ENCODE results near the gene DENND6A. TPM values are rescaled to one million over a fixed set of nuclear protein-coding genes. Genes with fewer than 3 reads are reported as not detected.

The DENND6A gene
- total and polyA plus RNA-seq, 4 donors = 8.2 to 53.8 (median 18.9) TPM

- H3K4me1 ChIP-seq (ENCODE audit: control insufficient read depth in 5 of 5, insufficient read depth in 5 of 5, low read length in 5 of 5) = peaks cover 0 to 3% (median 0%) of the 10 kb centered on the region in 5 donors
- no peak overlapping the region for H3K9ac ChIP-seq (ENCODE audit: insufficient read depth in 1 of 2, low read length in 2 of 2)
- DNase-seq (peak in 2 of 3 donors; percentile 15 to 53), ATAC-seq (ENCODE audit: insufficient read depth, low FRiP score) (peak; percentile 34)
- no peaks in the 10 kb centered on the region for H3K36me3 ChIP-seq (ENCODE audit: control insufficient read depth in 4 of 4, insufficient read depth in 4 of 4, low read length in 4 of 4)
- no peak overlapping the region for H3K4me3 ChIP-seq
- TF ChIP-seq, protein P1, sequence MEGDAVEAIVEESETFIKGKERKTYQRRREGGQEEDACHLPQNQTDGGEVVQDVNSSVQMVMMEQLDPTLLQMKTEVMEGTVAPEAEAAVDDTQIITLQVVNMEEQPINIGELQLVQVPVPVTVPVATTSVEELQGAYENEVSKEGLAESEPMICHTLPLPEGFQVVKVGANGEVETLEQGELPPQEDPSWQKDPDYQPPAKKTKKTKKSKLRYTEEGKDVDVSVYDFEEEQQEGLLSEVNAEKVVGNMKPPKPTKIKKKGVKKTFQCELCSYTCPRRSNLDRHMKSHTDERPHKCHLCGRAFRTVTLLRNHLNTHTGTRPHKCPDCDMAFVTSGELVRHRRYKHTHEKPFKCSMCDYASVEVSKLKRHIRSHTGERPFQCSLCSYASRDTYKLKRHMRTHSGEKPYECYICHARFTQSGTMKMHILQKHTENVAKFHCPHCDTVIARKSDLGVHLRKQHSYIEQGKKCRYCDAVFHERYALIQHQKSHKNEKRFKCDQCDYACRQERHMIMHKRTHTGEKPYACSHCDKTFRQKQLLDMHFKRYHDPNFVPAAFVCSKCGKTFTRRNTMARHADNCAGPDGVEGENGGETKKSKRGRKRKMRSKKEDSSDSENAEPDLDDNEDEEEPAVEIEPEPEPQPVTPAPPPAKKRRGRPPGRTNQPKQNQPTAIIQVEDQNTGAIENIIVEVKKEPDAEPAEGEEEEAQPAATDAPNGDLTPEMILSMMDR (IDR thresholded peaks at IDR 0.05; ENCODE audit: control extremely low read depth, extremely low read depth) = no peak
- H3K9me3 ChIP-seq (ENCODE audit: control insufficient read depth in 4 of 4, insufficient read depth in 3 of 4, low read length in 3 of 4) = no peaks in the 10 kb centered on the region
- H3K27ac ChIP-seq (ENCODE audit: low read depth in 1 of 2, low read length in 1 of 2) = no peak overlapping the region
- H3K27me3 ChIP-seq (ENCODE audit: control insufficient read depth in 3 of 3, insufficient read depth in 3 of 3, low read length in 2 of 3) = peaks cover 0 to 24% (median 0%) of the 10 kb centered on the region in 3 donors
Observed at GRCh38 chr3:57726397-57726796, 33.5 kb upstream of the DENND6A start.

DNA sequence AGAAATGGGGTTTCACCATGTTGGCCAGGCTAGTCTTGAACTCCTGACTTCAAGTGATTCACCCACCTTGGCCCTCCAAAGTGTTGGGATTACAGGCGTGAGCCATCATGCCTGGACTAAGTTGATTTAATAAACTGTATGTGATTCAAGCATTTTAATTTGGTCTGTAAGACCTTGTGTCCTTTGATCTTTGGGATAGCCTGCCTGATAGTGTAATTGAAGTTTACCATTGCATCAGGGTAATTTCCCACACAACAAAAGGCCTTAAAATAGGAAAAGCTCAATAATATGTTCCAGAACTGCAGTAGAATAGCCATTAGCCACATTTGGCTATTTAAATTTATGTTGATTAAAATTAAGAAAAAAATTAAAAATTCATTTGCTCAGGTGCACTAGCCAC, 25.2 kb upstream of the DENND6A start:
- no peak for DNase-seq

GRCh38 chr3:57717205-57717868, 24.5 kb upstream of the DENND6A start:
- H3K36me3 ChIP-seq (ENCODE audit: control insufficient read depth in 4 of 4, insufficient read depth in 4 of 4, low read length in 4 of 4) = no peaks in the 10 kb centered on the region
- no peak overlapping the region for H3K9ac ChIP-seq (ENCODE audit: insufficient read depth in 1 of 2, low read length in 2 of 2)
- DNase-seq = no peak
- 93 to 94% methylated on average over 6 of the region's 6 CpGs for WGBS, 2 donors
- TF ChIP-seq, protein P1 (IDR thresholded peaks at IDR 0.05; ENCODE audit: control extremely low read depth, extremely low read depth) = no peak
- no peaks in the 10 kb centered on the region for H3K9me3 ChIP-seq (ENCODE audit: control insufficient read depth in 4 of 4, insufficient read depth in 3 of 4, low read length in 3 of 4)
- no peak for ATAC-seq (ENCODE audit: insufficient read depth, low FRiP score)
- peaks cover 0 to 11% (median 0%) of the 10 kb centered on the region in 3 donors for H3K27me3 ChIP-seq (ENCODE audit: control insufficient read depth in 3 of 3, insufficient read depth in 3 of 3, low read length in 2 of 3)
- H3K27ac ChIP-seq (ENCODE audit: low read depth in 1 of 2, low read length in 1 of 2) = no peak overlapping the region
- H3K4me1 ChIP-seq (ENCODE audit: control insufficient read depth in 5 of 5, insufficient read depth in 5 of 5, low read length in 5 of 5) = no peaks in the 10 kb centered on the region
- H3K4me3 ChIP-seq = no peak overlapping the region

More for the DNA sequence above, 25.2 kb upstream of the DENND6A start:
- H3K27me3 ChIP-seq (ENCODE audit: control insufficient read depth in 3 of 3, insufficient read depth in 3 of 3, low read length in 2 of 3) = peaks cover 0 to 14% (median 0%) of the 10 kb centered on the region in 3 donors
- no peak for ATAC-seq (ENCODE audit: insufficient read depth, low FRiP score)
- no peak overlapping the region for H3K9ac ChIP-seq (ENCODE audit: insufficient read depth in 1 of 2, low read length in 2 of 2)
- no peaks in the 10 kb centered on the region for H3K9me3 ChIP-seq (ENCODE audit: control insufficient read depth in 4 of 4, insufficient read depth in 3 of 4, low read length in 3 of 4)
- TF ChIP-seq, protein P1 (IDR thresholded peaks at IDR 0.05; ENCODE audit: control extremely low read depth, extremely low read depth) = no peak
- H3K4me1 ChIP-seq (ENCODE audit: control insufficient read depth in 5 of 5, insufficient read depth in 5 of 5, low read length in 5 of 5) = no peaks in the 10 kb centered on the region
- no peak overlapping the region for H3K4me3 ChIP-seq
- H3K36me3 ChIP-seq (ENCODE audit: control insufficient read depth in 4 of 4, insufficient read depth in 4 of 4, low read length in 4 of 4) = no peaks in the 10 kb centered on the region
- H3K27ac ChIP-seq (ENCODE audit: low read depth in 1 of 2, low read length in 1 of 2) = no peak overlapping the region
- WGBS, 2 donors = 83 to 96% methylated on average over 1 of the region's 1 CpG

- Histone ChIP-seq H3K27ac (ENCODE audit: low read depth in 1 of 2, low read length in 1 of 2) (no peak overlapping the region), H3K4me3 (no peak overlapping the region), H3K36me3 (ENCODE audit: control insufficient read depth in 4 of 4, insufficient read depth in 4 of 4, low read length in 4 of 4) (no peaks in the 10 kb centered on the region), H3K9me3 (ENCODE audit: control insufficient read depth in 4 of 4, insufficient read depth in 3 of 4, low read length in 3 of 4) (no peaks in the 10 kb centered on the region), H3K4me1 (ENCODE audit: control insufficient read depth in 5 of 5, insufficient read depth in 5 of 5, low read length in 5 of 5) (no peaks in the 10 kb centered on the region), H3K27me3 (ENCODE audit: control insufficient read depth in 3 of 3, insufficient read depth in 3 of 3, low read length in 2 of 3) (peaks cover 0 to 8% (median 0%) of the 10 kb centered on the region in 3 donors), H3K9ac (ENCODE audit: insufficient read depth in 1 of 2, low read length in 2 of 2) (no peak overlapping the region)
- ATAC-seq (ENCODE audit: insufficient read depth, low FRiP score) (no peak), DNase-seq (no peak)
- 90 to 94% methylated on average over 4 of the region's 4 CpGs for WGBS, 2 donors
- TF ChIP-seq, protein P1 (IDR thresholded peaks at IDR 0.05; ENCODE audit: control extremely low read depth, extremely low read depth) = no peak
Observed at GRCh38 chr3:57715686-57716085, 22.8 kb upstream of the DENND6A start.

All from lung (tissue), 12 donors.